NCI-H510A (cell line): ENCODE measurements around the gene LTK.

Experiments used
- DNase-seq: peaks from one replicate; lab custom pipeline; 2025; lab: John Stamatoyannopoulos, UW

Gene LTK

GRCh38 chr15:41498657-41499056 lies 15.0 kb downstream of the LTK start:
- no peak for DNase-seq

GRCh38 chr15:41495736-41496599 lies 17.7 kb downstream of the LTK start:
- DNase-seq: no peak

GRCh38 chr15:41494922-41495735 lies 18.5 kb downstream of the LTK start:
- DNase-seq: no peak

- no peak for DNase-seq
These were observed 19.3 kb downstream of the LTK start for GRCh38 chr15:41494190-41494921.

GRCh38 chr15:41493902-41494189 lies 19.8 kb downstream of the LTK start:
- DNase-seq: no peak

GRCh38 chr15:41493205-41493901 lies 20.3 kb downstream of the LTK start, which contains the start of gene ITPKA:
TSS of gene ITPKA (plus strand) at chr15:41493874. CDS start at chr15:41493928, 54 bp downstream.
- peak; percentile 88 for DNase-seq

- DNase-seq: no peak
These were observed 20.9 kb downstream of the LTK start for GRCh38 chr15:41492597-41493204.

- DNase-seq: no peak
These were observed 21.7 kb downstream of the LTK start for GRCh38 chr15:41491889-41492288.

GRCh38 chr15:41490355-41490754 lies 23.3 kb downstream of the LTK start:
- no peak for DNase-seq

GRCh38 chr15:41489641-41490040 lies 24.0 kb downstream of the LTK start:
- DNase-seq: no peak

GRCh38 chr15:41487802-41488201 lies 25.8 kb downstream of the LTK start:
- DNase-seq: no peak

GRCh38 chr15:41487381-41487780 lies 26.2 kb downstream of the LTK start:
- no peak for DNase-seq

GRCh38 chr15:41486286-41486685 lies 27.3 kb downstream of the LTK start:
- DNase-seq: no peak

GRCh38 chr15:41484937-41485625 lies 28.5 kb downstream of the LTK start:
- no peak for DNase-seq

- DNase-seq: no peak
These were observed 30.1 kb downstream of the LTK start for GRCh38 chr15:41483519-41483918.

GRCh38 chr15:41483115-41483514 lies 30.5 kb downstream of the LTK start:
- no peak for DNase-seq

- DNase-seq: no peak
These were observed 31.3 kb downstream of the LTK start for GRCh38 chr15:41482110-41482877.

GRCh38 chr15:41480396-41481140 lies 33.1 kb downstream of the LTK start:
- DNase-seq: no peak

GRCh38 chr15:41476416-41477048 lies 37.1 kb downstream of the LTK start:
- DNase-seq: no peak
